HT-29 (cell line): ENCODE data around the gene TPM1. TPM values are rescaled to one million over a fixed set of nuclear protein-coding genes. Genes with fewer than 3 reads are reported as not detected.
A peak's percentile ranks its signal among the peaks of the same experiment; 100 is the strongest.

Experiments
- DNase-seq: peaks from one replicate; pipeline ENCODE4 v3.0.0-alpha.2; 2015; ENCODE audit warnings: low spot score
- total RNA-seq: library from RNA; depleted of rRNA; stranded (reverse); fragments of >200 nt; shearing (Covaris generic); gene quantifications from 2 replicates; pipeline ENCODE4 v1.2.3, GENCODE V29; 2014

Gene TPM1
- total RNA-seq, 1 experiment from 2014 or later = 155 TPM

DNA sequence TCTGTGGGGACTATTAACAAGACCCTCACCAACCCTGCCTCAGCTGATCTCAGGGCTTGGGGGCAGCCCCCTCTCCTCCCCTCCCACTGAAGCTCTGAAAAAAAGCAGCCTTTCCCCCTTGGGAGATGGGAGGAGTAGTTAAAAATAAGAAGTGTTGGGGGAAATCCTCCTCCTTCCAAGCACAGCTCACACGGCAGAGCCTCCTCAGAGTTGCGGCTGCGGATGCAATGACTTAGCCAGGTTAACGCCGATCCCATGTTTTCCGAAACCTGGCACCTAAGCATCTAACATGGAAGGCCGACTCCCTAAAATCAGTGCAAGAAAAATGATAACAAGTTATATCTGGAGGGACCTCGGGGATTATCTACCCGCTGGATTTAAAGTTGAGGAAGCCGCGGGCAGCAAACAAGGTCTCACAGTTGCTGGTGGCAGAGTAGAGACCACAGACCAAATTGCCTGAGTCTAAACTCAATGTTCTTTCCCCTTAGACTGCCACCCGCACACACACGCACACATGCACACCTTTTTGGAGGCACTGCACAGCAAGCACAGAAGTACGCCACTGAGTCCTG lies 1.1 kb upstream of the TPM1 start:
- DNase-seq = no peak

DNA sequence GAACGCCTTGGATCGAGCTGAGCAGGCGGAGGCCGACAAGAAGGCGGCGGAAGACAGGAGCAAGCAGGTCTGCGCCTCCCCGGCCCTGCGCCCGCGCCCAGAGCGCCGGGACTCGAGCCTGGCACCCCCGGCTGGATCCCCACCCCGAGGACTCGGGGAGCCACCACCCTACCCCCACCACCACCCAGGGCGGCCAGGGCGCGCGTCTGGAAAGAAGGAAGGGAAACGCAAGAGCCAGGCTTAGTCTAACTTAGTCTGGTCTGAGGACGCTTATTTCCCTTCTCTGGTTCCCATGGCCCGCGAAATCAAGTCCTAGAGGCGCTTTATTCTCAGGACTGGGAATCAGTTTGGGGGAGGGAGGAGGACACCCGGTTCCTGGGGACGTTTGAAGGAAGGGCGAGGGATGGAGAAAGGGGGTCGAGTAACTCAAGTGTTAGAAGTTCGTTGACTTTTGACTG lies 359 bp downstream of the TPM1 start:
- DNase-seq = no peak

- DNase-seq = no peak
These were observed 959 bp downstream of the TPM1 start for GRCh38 chr15:63043335-63044076.

- DNase-seq = no peak
These were observed 1.6 kb downstream of the TPM1 start for GRCh38 chr15:63044077-63044644.

DNA sequence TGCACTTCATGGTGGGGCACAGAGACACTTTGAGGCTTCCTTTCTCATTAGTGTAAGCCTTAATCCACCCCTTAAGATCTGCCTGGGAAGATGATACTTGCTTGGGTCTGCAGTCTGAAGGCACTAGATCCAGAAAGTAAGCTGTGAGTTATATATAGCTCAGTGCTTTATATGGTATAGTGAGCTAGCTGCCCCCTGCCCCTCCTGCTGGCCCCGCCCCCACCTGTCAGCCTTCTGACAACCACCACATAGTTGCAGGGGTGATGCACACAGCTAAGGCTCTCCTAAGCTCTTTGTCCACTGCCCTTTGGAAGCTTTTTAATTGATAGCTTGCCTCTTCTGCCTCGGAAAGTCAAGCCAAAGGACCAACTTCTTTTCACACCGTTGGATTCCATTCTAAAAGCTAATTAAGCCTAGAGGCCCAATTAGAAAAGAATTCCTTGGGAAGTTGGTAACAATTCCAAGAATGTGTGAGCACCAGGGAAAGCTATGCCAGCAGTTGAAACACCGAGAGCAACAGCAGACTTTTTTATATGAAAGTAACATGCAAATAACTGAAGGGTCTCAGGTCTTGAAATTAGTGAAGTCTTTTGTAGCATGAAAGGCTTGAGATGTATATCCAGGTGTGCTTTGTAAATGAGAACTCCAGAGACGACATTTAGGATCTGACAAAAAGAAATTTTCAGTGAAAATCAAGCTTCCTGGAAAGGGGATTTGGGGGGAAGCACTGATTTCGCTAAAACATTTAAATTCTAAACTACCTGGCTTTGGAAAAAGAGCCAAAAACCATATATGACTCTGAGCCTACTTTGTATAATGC lies 2.3 kb downstream of the TPM1 start:
- DNase-seq = no peak

DNA sequence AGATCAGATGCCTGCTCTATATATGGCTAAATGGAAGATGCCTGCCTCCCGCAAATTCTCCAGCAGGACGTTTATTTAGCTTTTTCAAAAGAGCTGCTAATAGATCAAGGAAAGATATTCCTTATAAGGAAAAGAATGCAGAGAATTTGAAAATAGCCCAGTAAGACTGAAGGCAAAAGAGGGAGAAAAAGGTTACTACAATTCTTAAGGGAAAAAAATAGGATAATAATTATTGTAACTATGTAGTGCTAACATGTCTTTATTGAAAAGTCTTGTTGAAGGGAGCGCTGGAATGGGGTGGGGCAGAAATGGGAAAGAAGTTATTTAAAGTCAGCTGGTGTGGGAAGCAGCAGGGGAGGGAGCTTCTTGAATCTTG lies 2.9 kb downstream of the TPM1 start:
- DNase-seq = no peak

DNA sequence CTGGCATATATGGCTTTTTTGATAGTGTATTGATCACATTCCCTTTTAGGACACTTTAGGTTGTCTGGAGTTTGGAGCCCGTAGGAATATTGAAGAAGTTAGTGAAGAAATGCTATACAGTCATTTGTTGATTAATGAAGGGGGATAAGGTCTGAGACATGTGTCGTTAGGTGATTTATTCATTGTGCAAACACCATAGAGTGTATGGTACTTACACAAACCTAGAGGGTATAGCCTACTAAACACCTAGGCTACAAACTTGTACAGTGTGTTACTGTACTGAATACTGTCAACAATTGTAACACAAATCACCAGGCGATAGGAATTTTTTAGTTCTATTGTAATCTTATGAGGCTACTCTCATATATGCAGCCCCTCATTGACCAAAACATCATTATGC lies 3.3 kb downstream of the TPM1 start:
- DNase-seq = no peak

GRCh38 chr15:63046917-63047760 lies 4.6 kb downstream of the TPM1 start:
- no peak for DNase-seq

DNA sequence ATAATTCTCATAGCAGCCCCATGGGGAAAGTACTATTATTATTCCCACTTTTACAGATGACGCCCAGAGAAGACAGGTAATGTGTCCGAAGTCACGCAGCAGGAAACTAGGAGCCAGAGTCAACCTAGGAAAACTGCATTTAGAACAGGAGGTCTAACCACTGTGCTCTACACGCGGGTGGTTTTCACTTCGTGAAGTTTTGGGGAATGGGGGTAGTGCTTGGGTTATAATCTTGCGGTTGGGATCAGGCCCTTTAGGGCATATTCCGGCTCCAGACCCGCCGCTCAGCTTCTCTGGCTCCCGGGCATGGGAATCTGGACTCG lies 5.2 kb downstream of the TPM1 start:
- no peak for DNase-seq

- DNase-seq = peak; percentile 97
These were observed 5.7 kb downstream of the TPM1 start for GRCh38 chr15:63048115-63048775.

DNA sequence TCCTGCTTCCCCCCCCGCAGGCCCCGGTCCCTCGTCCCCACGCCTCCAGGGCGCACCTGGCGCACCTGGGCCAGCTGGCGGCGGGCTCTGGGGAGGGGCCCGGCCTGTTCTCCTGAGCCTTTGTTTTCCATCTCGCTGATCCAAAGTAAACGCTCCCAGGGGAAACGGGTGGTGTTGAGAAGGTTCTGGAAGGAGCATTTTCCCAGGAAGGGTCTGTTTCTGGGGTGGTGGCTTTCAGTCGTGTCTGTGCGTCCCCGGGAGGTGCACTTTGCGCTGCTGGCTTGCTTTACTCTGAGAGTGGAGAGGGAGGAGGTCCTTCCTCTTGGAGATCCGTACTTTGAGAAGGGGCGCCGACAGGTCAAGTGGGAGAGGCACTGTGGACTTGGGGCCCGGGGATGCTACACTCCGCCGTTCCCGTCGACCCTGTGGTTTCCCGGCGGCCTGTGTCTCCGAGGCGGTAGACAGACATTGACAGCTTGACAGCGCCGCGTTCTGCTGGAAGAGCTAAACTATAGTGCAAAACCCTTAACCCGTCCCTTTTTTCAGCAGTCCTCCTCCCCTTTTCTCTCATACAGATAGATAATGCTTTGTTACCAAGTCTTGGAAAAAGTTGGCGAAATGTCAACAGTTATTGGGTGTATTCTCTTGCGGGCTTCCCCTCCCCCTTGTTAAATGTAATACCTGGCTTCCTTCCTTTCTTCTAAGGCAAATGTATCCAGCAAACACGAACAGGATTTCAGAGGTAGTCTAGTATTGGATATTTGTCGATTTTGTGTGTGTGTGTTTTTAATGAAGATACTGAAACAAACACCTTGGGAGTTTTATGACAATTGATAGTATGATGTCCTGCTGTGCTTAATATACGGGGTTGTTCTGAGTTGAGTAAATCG lies 6.5 kb downstream of the TPM1 start:
- DNase-seq = peak; percentile 84

- peak; percentile 48 for DNase-seq
These were observed 7.3 kb downstream of the TPM1 start for GRCh38 chr15:63049783-63050371.

DNA sequence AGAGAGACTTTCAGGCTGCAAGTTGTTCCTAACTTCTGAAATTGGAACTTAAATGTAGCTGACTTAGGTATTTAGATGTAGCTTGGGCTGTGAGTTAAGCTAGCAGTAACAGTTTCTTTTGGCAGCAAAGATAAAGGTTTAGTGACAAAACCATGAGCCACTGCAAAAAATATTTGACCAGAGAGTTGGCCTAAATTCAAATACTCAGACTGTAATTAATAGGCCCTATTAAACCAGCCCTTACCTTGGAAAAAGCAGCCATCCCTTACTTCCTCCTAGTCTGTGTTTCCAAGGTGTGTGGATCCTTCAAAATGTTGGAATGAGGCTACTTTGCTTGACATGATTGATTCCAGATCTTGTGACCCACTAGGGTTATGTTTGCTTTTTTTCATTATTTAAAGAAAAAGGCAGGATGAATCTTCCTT lies 8.2 kb downstream of the TPM1 start:
- DNase-seq = no peak

DNA sequence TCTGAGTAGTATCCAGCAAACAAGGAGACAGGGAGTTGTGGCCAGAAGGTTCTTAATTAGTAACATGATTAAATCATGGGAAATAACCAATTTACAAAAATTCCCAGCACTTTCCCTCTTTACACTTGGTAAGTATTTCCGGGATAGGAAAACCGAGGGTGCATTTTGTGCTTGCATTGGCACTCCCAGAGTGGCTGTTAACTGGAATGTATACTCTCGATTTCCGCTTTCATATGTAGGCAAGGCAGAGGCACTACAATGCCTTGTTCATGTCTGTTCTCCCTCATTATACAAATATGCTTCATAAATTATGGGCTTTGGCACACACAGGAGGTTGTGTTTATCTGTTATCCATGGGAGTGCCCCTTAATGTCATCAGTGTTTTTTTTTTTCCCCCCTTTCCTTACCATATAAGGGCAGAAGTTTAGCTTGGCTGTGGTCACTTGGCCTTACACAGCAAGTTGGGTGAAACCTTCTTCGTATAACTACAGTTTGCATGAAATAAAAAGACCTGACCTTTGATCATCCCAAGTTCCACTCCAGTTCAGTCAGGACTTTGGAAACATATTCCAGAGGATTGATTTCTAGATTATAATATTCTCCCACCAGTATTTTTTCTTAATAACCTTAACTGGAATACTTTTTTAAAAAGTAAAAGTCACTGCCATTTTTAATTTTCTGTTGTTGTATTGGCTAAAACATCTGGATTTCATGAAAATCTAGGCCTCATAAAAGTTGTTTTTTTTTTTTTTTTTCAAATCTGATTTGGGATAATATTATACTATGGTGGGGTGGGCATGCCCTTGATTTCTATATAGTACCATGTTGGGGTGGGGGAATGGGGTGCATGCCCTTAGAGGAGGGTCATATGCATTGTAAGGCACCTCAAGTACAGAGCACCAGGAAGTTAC lies 8.9 kb downstream of the TPM1 start:
- peak; percentile 84 for DNase-seq

- DNase-seq = no peak
These were observed 9.7 kb downstream of the TPM1 start for GRCh38 chr15:63052077-63052841.

DNA sequence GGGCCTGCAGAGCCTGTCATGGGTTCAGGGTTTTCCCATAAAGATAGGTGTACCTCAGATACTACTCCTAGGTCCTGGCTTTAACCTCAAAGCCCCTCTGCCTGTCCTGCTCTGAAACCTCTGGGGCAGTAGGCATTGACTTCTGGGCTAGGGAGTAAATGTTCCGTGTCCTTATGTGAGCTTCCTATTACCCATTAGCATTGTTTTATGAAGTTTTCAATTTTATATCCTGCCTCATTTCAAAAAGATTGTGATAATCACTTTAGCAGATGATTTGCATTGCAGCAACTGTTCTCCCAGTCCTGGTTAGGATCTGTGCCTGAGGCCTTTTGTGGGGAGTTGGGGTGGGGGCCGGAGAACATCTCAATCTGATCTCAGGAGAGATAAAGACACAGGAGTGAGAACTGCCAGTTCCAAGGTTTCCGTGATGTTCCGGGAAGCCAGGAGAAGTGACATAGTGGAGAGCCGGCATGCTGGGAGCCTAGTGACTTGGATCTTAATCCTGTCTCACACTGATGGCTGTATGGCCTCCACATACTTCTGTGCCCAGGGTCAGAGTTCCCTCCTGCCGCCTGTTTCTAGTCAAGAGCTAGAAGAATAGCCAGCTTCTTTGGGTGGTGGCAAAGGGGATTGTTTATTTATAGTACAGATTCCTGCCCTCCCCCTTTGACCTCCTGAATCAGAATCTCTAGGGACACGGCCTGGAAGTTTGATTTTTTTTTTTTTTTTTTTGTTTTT lies 10.6 kb downstream of the TPM1 start:
- peak; percentile 51 for DNase-seq

DNA sequence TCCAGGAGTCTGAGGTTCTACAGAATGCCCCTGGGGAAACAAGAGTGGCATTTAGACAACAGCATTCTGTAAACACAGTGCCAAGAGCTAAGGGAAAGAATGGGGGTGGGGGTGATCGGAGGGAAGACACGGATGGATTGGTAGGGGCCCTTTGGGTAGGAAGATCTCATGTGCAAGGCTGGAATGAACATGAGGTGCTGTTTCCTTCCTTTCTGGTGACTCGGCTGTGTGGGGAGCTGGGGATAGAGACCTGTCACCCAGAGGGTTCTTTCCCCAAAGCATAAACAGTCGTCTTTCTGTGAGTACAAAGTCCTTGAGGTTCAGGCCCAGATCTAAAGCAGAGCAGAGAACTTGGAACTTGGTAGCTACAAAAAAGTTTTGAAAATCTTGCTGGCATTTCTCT lies 11.7 kb downstream of the TPM1 start:
- DNase-seq = peak; percentile 49
